ENCODE results near the gene CST6.
"Not testable (repeated sequence)": the region's sequence is repeated elsewhere in the genome, so short reads cannot be mapped to it uniquely, and the experiment has no call there.

DNA sequence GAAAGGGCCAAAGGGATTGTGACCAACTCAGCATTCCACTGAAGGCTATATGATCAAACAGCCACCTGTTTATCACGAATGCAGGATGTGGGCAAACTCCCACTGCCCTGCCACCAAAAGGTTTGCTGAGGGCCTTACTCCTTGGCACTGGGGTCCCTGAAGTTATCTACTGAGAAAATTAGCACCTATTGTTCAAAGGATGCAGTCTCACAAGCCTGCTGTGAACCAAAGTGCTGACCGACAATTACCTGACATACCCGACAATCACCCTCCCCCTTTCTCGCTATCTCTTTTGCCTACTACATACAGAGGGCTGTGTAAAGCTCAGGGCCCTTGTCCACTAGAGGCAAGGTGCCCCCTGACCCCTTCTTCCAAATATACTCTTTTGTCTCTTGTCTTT lies 1.8 kb upstream of the CST6 start:
- TF ChIP-seq CTCF, POLR2A (IDR thresholded peaks at IDR 0.05): not testable (repeated sequence)

Data from thyroid gland (tissue), 4 donors.